Dedifferentiated amniotic fluid mesenchymal stem cell (primary cell): Measurements from ENCODE around the gene RHCG.

Experiments
- DNase-seq: peaks from one replicate; pipeline ENCODE4 v3.0.0-alpha.2; 2016; ENCODE audit errors: extremely low spot score

The RHCG gene

GRCh38 chr15:89496155-89497098 lies at the start of gene RHCG:
TSS of gene RHCG (minus strand) at chr15:89496583. CDS start at chr15:89496544, 39 bp downstream.
- no peak for DNase-seq

GRCh38 chr15:89543389-89543788 lies 47.0 kb upstream of the RHCG start:
- no peak for DNase-seq

- no peak for DNase-seq
These were observed 46.0 kb upstream of the RHCG start for GRCh38 chr15:89542369-89542768.

- DNase-seq = no peak
These were observed 42.6 kb upstream of the RHCG start for GRCh38 chr15:89539027-89539426.

GRCh38 chr15:89533861-89534544 lies 37.6 kb upstream of the RHCG start:
- DNase-seq = no peak

GRCh38 chr15:89531796-89532537 lies 35.6 kb upstream of the RHCG start:
- DNase-seq = no peak

- DNase-seq = no peak
These were observed 34.6 kb upstream of the RHCG start for GRCh38 chr15:89530976-89531375.

- no peak for DNase-seq
These were observed 32.5 kb upstream of the RHCG start for GRCh38 chr15:89528757-89529352.

GRCh38 chr15:89526601-89527441 lies 30.4 kb upstream of the RHCG start:
- no peak for DNase-seq

- DNase-seq = no peak
These were observed 29.8 kb upstream of the RHCG start for GRCh38 chr15:89526181-89526580.

GRCh38 chr15:89524184-89524583 lies 27.8 kb upstream of the RHCG start:
- DNase-seq = no peak

GRCh38 chr15:89523101-89523500 lies 26.7 kb upstream of the RHCG start:
- no peak for DNase-seq

- DNase-seq = no peak
These were observed 25.2 kb upstream of the RHCG start for GRCh38 chr15:89521605-89522004.

- DNase-seq = no peak
These were observed 19.1 kb upstream of the RHCG start for GRCh38 chr15:89515477-89515876.

GRCh38 chr15:89514596-89515406 lies 18.4 kb upstream of the RHCG start:
- DNase-seq = no peak

GRCh38 chr15:89514186-89514585 lies 17.8 kb upstream of the RHCG start:
- DNase-seq = no peak

- no peak for DNase-seq
These were observed 16.9 kb upstream of the RHCG start for GRCh38 chr15:89513284-89513683.

GRCh38 chr15:89512631-89513030 lies 16.2 kb upstream of the RHCG start:
- no peak for DNase-seq

GRCh38 chr15:89506026-89506686 lies 9.8 kb upstream of the RHCG start:
- no peak for DNase-seq

- DNase-seq = no peak
These were observed 7.8 kb upstream of the RHCG start for GRCh38 chr15:89504166-89504565.
